Activated CD4-positive, alpha-beta T cell treated with anti-CD3 and anti-CD28 coated beads, Interleukin-2, amount 50 U/mL, for 1 hour (primary cell): Measurements from ENCODE around the gene SRC.

Source experiments
- DNase-seq: peaks from one replicate; pipeline ENCODE4 v3.0.0-alpha.2; 2020

Gene SRC

GRCh38 chr20:37345339-37346235 is at the start of gene SRC:
TSS of gene SRC (plus strand) at chr20:37346140. CDS start at chr20:37384154, 38,014 bp downstream.
- DNase-seq: peak; percentile 44

- DNase-seq: no peak
These were observed 49.6 kb upstream of the SRC start for GRCh38 chr20:37296371-37296770.

GRCh38 chr20:37297066-37297736 is 48.7 kb upstream of the SRC start:
- DNase-seq: no peak

- no peak for DNase-seq
These were observed 47.6 kb upstream of the SRC start for GRCh38 chr20:37298190-37298939.

GRCh38 chr20:37299718-37300528 is 46.0 kb upstream of the SRC start:
- DNase-seq: no peak

GRCh38 chr20:37301120-37301519 is 44.8 kb upstream of the SRC start:
- no peak for DNase-seq

GRCh38 chr20:37301558-37301957 is 44.4 kb upstream of the SRC start:
- DNase-seq: no peak

GRCh38 chr20:37302981-37303380 is 43.0 kb upstream of the SRC start:
- no peak for DNase-seq

GRCh38 chr20:37303637-37304036 is 42.3 kb upstream of the SRC start:
- no peak for DNase-seq

- no peak for DNase-seq
These were observed 40.9 kb upstream of the SRC start for GRCh38 chr20:37305079-37305478.

GRCh38 chr20:37305839-37306238 is 40.1 kb upstream of the SRC start:
- DNase-seq: no peak

- DNase-seq: no peak
These were observed 37.6 kb upstream of the SRC start for GRCh38 chr20:37308086-37309050.

GRCh38 chr20:37309290-37309689 is 36.6 kb upstream of the SRC start:
- DNase-seq: no peak

- no peak for DNase-seq
These were observed 35.9 kb upstream of the SRC start for GRCh38 chr20:37309936-37310590.

- no peak for DNase-seq
These were observed 35.0 kb upstream of the SRC start for GRCh38 chr20:37310951-37311350.

- DNase-seq: no peak
These were observed 34.1 kb upstream of the SRC start for GRCh38 chr20:37311710-37312355.

- no peak for DNase-seq
These were observed 32.3 kb upstream of the SRC start for GRCh38 chr20:37313546-37314091.

- DNase-seq: no peak
These were observed 31.8 kb upstream of the SRC start for GRCh38 chr20:37314099-37314498.

GRCh38 chr20:37314617-37315016 is 31.3 kb upstream of the SRC start:
- DNase-seq: no peak

GRCh38 chr20:37315021-37315451 is 30.9 kb upstream of the SRC start:
- no peak for DNase-seq
